Measurements from ENCODE around the gene EIF2B4. TPM values are rescaled to one million over a fixed set of nuclear protein-coding genes. Genes with fewer than 3 reads are reported as not detected.
"Not testable (repeated sequence)": the region's sequence is repeated elsewhere in the genome, so short reads cannot be mapped to it uniquely, and the experiment has no call there.

The EIF2B4 gene
- total RNA-seq, 4 donors from 2014 or later = 34.3 to 68.2 (median 48.5) TPM

DNA sequence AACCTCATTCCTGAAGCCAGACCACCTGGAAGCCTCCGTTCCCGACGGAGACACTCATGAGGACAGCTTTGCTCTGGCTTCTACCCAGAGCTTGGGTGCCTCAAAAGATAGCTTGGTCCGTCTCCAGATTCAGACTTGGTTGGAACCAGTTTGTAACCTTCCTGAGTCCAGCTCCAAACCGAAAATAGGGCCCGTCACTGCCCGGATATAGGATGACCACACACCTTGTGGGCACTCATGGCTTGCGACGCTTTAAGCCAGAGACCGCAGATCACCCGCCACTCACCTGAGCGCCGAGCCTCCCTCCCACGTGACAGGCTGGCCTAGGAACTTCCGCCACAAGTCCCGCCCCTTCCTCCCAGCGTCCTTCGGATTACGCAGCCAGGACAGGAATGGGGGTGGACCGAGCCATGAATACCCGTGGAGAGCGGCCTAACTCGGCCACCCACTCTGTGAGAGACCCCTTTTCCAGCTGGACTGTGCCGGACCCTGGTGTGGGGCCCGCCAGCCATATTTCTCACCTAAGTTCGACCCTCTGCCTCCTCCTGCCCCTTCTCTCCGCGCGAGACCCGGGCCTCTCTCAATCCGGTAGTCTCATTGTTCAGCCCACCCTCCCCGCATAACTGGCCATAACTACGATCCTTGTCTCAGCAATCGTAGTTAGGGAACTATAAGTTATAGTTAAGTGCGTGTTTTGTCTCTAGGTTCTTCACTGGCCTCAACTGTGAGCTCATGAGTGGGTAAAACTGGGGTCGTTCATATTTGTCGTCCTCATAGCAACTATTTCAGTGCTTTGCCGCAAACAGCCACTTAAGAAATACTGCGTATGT is 47.2 kb downstream of the EIF2B4 start, which contains the start of gene MPV17:
TSS of gene MPV17 (minus strand) at position 332 of the 830 bp plus-strand sequence. CDS start 580 bp downstream, outside the sequence.
- Histone ChIP-seq H3K4me1 (peaks cover 18% of the 10 kb centered on the region), H3K27ac (peak within 1 kb of the TSS; percentile 90), H3K27me3 (no peaks in the 10 kb centered on the region), H3K36me3 (peaks cover 22% of the 10 kb centered on the region), H3K9me3 (no peaks in the 10 kb centered on the region), H3K4me3 (peak within 1 kb of the TSS; percentile 84)
- peak; percentile 94 to 95 for DNase-seq (ENCODE audit: low spot score in 2 of 2)
- TF ChIP-seq, protein P1, sequence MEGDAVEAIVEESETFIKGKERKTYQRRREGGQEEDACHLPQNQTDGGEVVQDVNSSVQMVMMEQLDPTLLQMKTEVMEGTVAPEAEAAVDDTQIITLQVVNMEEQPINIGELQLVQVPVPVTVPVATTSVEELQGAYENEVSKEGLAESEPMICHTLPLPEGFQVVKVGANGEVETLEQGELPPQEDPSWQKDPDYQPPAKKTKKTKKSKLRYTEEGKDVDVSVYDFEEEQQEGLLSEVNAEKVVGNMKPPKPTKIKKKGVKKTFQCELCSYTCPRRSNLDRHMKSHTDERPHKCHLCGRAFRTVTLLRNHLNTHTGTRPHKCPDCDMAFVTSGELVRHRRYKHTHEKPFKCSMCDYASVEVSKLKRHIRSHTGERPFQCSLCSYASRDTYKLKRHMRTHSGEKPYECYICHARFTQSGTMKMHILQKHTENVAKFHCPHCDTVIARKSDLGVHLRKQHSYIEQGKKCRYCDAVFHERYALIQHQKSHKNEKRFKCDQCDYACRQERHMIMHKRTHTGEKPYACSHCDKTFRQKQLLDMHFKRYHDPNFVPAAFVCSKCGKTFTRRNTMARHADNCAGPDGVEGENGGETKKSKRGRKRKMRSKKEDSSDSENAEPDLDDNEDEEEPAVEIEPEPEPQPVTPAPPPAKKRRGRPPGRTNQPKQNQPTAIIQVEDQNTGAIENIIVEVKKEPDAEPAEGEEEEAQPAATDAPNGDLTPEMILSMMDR (IDR thresholded peaks at IDR 0.05) = no peak
- TF ChIP-seq POLR2A (IDR thresholded peaks at IDR 0.05) (peak; percentile 51 to 89), EP300 (IDR thresholded peaks at IDR 0.05) (peak; percentile 13), POLR2AphosphoS5 (IDR thresholded peaks at IDR 0.05) (peak; percentile 29 to 57 (median 54))
- WGBS = under 1% methylated on average over 28 of the region's 39 CpGs

DNA sequence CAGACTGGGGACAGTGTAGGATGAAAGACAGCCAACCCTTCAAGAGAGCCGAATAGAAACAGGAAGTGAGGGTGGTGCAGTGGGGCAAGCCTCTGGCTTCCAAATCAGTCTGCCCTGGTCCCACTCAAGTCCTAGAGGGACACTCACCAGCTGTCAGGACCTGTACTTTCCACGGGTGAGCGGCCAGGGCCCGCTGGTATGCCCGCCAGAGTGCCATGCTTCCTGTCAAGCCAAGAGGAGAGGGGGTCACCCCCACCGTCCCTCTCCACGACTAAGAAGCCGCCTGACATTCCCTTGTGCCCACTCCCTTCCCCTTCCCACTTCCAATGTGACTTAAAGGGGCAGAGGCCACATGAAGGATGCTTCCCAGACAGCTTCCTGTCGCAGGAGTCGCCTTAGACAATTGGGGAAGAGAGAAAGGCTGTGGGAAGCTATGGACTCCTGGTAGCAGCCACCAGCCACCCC is 47.8 kb downstream of the EIF2B4 start:
- H3K9me3 ChIP-seq = no peaks in the 10 kb centered on the region
- TF ChIP-seq POLR2AphosphoS5 (IDR thresholded peaks at IDR 0.05) (no peak), EP300 (IDR thresholded peaks at IDR 0.05) (no peak), POLR2A (IDR thresholded peaks at IDR 0.05) (no peak)
- TF ChIP-seq, protein P1 (IDR thresholded peaks at IDR 0.05) = no peak
- H3K27me3 ChIP-seq = no peaks in the 10 kb centered on the region
- H3K4me1 ChIP-seq = peaks cover 18% of the 10 kb centered on the region
- peaks cover 16% of the 10 kb centered on the region for H3K36me3 ChIP-seq
- peak overlapping the region; percentile 90 for H3K27ac ChIP-seq
- DNase-seq (ENCODE audit: low spot score in 2 of 2) = no peak
- peak overlapping the region; percentile 84 for H3K4me3 ChIP-seq
- WGBS = 5% methylated on average over 8 of the region's 10 CpGs

GRCh38 chr2:27320958-27321543 is 49.1 kb downstream of the EIF2B4 start:
- H3K4me3 ChIP-seq = no peak overlapping the region
- no peaks in the 10 kb centered on the region for H3K9me3 ChIP-seq
- TF ChIP-seq, protein P1 (IDR thresholded peaks at IDR 0.05) = peak; percentile 12
- TF ChIP-seq POLR2AphosphoS5 (IDR thresholded peaks at IDR 0.05) = no peak
- H3K4me1 ChIP-seq = peaks cover 18% of the 10 kb centered on the region
- WGBS = 42% methylated on average over 8 of the region's 8 CpGs
- peaks cover 3% of the 10 kb centered on the region for H3K36me3 ChIP-seq
- H3K27me3 ChIP-seq = no peaks in the 10 kb centered on the region
- no peak overlapping the region for H3K27ac ChIP-seq
- no peak for DNase-seq (ENCODE audit: low spot score in 2 of 2)

DNA sequence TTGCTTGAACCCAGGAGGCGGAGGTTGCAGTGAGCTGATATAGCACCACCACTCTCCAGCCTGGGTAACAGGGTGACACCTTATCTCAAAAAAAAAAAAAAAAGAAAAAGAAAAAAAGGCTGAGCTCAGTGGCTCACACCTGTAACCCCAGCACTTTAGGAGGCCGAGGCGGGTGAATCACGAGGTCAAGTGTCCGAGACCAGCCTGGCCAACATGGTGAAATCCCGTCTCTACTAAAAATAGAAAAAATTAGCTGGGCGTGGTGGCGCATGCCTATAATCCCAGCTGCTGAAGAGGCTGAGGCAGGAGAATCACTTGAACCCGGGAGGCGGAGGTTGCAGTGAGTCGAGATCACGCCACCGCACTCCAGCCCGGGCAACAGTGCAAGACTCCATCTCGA is 50.3 kb downstream of the EIF2B4 start:
- not testable (repeated sequence) for H3K36me3 ChIP-seq; H3K4me3 ChIP-seq; H3K27ac ChIP-seq; DNase-seq (ENCODE audit: low spot score in 2 of 2); H3K9me3 ChIP-seq; H3K27me3 ChIP-seq
- WGBS = 91% methylated on average over 15 of the region's 15 CpGs
- H3K4me1 ChIP-seq = peaks cover 18% of the 10 kb centered on the region

DNA sequence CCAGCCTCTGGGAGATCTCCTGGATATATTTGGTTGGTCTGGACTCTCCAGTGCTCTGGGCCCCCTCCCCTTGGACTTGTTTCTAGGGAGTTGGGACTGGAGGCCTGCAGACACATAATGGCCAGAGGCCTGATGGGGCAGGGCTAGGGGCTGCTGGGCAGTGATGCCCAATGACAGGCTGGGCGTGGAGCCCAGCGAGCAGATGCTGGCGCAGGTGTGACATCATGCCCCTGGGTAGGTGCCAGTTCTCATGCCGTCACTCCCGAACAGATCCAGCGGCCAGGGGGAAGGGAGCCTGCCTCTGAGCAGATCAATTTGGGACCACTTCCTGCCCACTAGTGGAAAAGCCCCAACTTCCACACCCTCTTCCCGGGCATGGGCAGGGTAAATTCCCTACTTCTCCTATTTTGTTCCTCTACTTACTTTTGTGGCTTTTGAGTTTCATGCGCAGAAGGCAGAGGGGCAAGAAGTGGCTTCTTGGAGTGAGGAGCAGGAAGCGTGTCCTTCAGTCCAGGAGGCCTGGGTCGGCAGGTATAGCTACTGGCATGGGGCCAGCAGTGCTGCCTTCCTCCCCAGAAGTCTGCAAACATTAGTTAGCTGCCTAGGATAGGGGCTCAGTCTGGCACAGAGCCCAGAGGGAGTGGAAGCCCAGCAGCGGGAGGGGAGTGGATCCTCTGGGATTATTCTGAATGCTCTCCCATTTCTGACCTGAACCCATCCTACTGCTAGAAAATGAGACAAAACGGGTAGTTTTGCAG is 53.3 kb downstream of the EIF2B4 start:
- no peak for DNase-seq (ENCODE audit: low spot score in 2 of 2)
- WGBS = 81% methylated on average over 11 of the region's 12 CpGs
- TF ChIP-seq EP300 (IDR thresholded peaks at IDR 0.05) = no peak
- no peak for TF ChIP-seq POLR2A (IDR thresholded peaks at IDR 0.05)

More for the DNA sequence above, 53.3 kb downstream of the EIF2B4 start:
- H3K4me3 ChIP-seq = no peak overlapping the region
- H3K27ac ChIP-seq = no peak overlapping the region
- peaks cover 5% of the 10 kb centered on the region for H3K36me3 ChIP-seq
- no peaks in the 10 kb centered on the region for H3K9me3 ChIP-seq
- H3K4me1 ChIP-seq = peaks cover 4% of the 10 kb centered on the region
- H3K27me3 ChIP-seq = no peaks in the 10 kb centered on the region

All from suprapubic skin (tissue), 4 donors.